GM21381 (cell line): ENCODE data around the gene FNDC1.

Experiments
- ATAC-seq: cut with Tn5 transposase; IDR thresholded peaks from one replicate; pipeline ENCODE4 v1.9.1; 2021; ENCODE audit warnings: mild to moderate bottlenecking, moderate library complexity; ENCODE audit not compliant: unreplicated experiment

The FNDC1 gene

GRCh38 chr6:159204605-159205004 is 35.4 kb downstream of the FNDC1 start:
- ATAC-seq = no peak

GRCh38 chr6:159212028-159212427 is 42.8 kb downstream of the FNDC1 start:
- no peak for ATAC-seq

GRCh38 chr6:159212525-159213280 is 43.5 kb downstream of the FNDC1 start:
- no peak for ATAC-seq

- ATAC-seq = no peak
These were observed 44.2 kb downstream of the FNDC1 start for GRCh38 chr6:159213405-159213804.

- no peak for ATAC-seq
These were observed 45.1 kb downstream of the FNDC1 start for GRCh38 chr6:159214281-159214680.

- peak; percentile 75 for ATAC-seq
These were observed 48.5 kb downstream of the FNDC1 start for GRCh38 chr6:159217595-159218275.

GRCh38 chr6:159220093-159220492 is 50.9 kb downstream of the FNDC1 start:
- ATAC-seq = no peak

GRCh38 chr6:159221486-159222170 is 52.4 kb downstream of the FNDC1 start:
- no peak for ATAC-seq

GRCh38 chr6:159224452-159224851 is 55.3 kb downstream of the FNDC1 start:
- ATAC-seq = no peak

GRCh38 chr6:159229651-159230051 is 60.5 kb downstream of the FNDC1 start:
- no peak for ATAC-seq

GRCh38 chr6:159232106-159232645 is 63.0 kb downstream of the FNDC1 start:
- no peak for ATAC-seq

- ATAC-seq = no peak
These were observed 63.6 kb downstream of the FNDC1 start for GRCh38 chr6:159232751-159233150.

- ATAC-seq = no peak
These were observed 64.3 kb downstream of the FNDC1 start for GRCh38 chr6:159233365-159234101.

- ATAC-seq = no peak
These were observed 64.9 kb downstream of the FNDC1 start for GRCh38 chr6:159234102-159234553.

- ATAC-seq = no peak
These were observed 69.8 kb downstream of the FNDC1 start for GRCh38 chr6:159238920-159239558.

- ATAC-seq = no peak
These were observed 79.9 kb downstream of the FNDC1 start for GRCh38 chr6:159249128-159249527.

- no peak for ATAC-seq
These were observed 80.6 kb downstream of the FNDC1 start for GRCh38 chr6:159249752-159250151.

GRCh38 chr6:159250633-159251032 is 81.4 kb downstream of the FNDC1 start:
- ATAC-seq = no peak

- ATAC-seq = peak; percentile 70
These were observed 83.8 kb downstream of the FNDC1 start for GRCh38 chr6:159252955-159253508.

GRCh38 chr6:159254186-159254585 is 85.0 kb downstream of the FNDC1 start:
- no peak for ATAC-seq
